NCI-H446 (cell line): ENCODE measurements around the gene SLX4IP.

ENCODE experiments used
- DNase-seq, 2 experiments: peaks; one replicate each; lab custom pipeline; 2025; lab: John Stamatoyannopoulos, UW

The SLX4IP gene

DNA sequence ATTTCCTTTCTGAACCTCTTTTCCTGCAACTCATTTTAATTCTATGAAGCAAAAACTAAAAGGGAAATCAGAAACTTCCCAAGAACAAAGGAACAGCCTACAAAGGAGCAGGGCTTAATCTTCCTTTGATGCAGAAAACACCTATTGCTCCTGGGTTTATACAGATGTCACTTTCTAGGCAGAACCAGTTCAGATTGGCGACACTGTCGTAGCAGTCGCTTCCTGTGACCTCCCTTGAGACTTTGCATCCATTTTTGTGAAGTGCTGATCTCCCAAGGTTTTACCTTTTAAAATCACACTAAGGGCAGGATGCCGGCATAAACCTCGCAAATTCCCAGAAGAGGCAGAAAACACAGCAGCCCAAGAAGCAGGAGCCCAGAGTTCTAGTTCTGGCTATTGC is 198.6 kb downstream of the SLX4IP start:
- no peak for DNase-seq

DNA sequence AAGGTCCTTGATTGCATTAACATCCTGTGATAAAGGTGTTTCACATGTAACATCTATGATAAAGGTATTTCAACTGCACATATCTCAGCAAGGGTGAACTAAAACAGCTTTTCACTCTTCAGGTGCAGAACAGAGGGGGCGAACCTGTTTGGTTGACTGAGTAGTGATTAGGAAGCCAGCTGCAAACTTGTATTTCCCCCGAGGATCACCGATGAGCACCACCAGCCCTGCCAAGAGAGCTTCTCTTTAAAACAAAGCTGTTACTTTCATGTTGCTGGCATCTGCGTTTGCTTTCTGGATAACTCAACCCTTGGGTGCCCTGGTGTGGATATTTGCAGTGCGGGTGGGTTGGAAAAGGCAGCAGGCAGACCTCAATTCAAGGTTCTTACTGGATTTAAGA is 199.1 kb downstream of the SLX4IP start:
- DNase-seq = no peak

DNA sequence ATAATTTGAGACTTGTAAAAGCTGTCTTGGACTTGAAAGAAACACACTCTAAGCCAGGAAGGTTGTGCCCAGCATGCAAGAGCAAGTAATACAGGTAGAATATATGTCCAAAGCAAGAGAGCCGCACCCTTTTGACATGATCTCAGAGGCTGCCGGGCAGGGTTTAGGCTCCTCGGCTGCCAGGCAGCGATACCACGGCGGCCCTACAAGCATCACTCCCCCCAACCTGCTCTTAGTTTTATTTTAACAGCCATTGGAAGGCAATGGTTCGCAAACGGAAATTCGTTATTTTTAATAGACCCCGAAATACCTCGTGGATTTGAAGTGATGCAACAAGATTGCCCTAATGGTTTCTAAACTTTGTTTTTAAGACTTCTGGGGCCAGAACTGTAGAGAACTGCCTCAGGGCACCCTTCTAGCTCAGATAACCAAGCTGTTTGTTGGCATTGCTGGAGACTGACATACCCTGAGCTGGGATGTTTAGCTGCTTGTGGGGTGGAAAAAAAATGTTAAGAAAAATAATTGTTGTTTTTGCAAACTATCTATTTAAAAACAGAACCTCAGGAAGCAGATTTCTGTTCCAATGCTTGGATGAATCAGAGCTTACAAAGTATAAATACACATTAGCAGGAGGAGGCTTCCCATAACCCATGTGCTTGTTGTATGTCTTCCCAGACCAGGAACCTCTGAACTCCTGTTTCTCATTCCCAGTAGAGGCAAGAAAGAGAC is 199.7 kb downstream of the SLX4IP start:
- no peak for DNase-seq

DNA sequence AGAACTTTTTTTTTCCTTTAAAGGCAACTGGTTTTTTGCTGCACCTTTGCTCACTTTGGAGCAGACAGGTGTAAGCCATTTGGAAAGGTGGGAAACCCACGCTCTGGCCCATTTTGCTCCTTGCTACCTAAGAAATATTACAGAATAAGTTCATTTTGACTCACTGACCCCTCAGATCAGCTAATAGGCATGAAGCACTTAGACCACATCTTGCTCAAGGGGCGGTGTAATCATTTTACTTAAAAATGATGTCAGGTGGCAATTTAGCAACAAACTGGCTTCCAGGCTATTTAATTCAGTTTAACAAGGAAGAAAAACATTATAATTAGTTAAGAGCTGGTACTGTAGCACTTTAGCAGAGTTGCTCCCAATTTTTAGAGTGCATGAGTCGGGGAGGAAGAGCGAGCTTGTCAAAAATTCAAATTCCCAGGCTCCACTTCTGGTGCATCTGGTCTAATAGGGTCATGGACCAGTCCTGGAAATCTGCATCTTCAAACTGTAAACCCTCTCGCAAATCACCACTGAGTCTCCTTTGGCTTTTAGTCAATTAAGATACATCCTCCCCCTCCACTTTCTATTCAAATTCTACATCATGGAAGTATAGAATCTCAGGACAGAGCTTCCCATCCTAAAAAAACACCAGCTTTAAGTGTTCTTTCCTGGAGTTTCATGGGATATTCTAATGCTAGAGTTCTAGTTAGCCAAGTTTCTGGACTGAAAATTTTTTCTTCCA is 200.5 kb downstream of the SLX4IP start:
- DNase-seq = no peak

DNA sequence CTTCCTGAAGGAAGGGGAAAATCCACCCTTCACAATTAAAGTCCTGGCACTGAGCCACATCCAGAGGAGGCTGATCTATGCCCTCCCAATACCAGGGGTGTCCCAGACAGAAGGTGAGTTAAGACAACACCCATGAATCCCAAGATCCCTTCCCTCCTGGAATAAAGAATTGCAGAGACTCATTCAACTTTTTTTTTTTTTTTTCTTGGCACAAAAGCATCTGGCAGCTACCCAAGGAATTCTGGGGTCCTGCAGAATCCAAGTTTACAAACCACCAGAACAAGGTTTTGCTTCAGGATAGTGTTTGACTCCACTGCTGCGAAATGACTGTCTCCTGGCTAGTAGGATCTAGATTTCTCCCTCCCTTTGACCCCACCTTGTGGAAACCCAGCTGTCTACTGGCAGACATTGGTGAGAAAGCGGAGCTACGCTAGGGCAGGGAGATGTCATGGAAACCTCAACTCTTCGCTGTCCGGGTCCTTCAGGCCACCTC is 201.3 kb downstream of the SLX4IP start:
- peak; percentile 48 to 60 for DNase-seq

DNA sequence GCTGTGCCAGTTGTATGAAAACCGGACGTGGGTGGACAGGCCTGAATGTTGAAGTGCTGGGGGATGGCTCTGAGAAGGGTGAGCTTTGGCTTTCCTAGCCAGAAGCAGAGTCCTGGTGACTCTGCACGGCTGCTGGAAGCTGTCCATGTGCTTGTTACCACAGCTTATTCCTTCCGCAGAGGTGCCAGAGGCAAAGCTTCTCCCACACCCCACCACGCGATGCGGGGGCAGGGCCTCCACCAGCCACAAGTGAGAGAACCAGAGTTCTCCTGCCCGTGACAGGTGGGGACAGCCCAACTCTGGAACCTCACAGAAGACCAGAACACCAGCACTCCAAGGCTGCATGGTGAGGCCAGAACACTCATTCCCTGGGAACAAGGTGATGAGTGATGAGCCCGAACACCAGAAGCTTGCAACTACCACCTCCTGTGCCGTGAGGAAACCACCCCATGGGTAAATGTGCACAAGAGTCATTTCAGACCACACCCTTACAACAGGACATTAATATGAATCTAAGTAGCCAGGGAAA is 202.0 kb downstream of the SLX4IP start:
- peak in 1 of 2 experiments; percentile 23 for DNase-seq

DNA sequence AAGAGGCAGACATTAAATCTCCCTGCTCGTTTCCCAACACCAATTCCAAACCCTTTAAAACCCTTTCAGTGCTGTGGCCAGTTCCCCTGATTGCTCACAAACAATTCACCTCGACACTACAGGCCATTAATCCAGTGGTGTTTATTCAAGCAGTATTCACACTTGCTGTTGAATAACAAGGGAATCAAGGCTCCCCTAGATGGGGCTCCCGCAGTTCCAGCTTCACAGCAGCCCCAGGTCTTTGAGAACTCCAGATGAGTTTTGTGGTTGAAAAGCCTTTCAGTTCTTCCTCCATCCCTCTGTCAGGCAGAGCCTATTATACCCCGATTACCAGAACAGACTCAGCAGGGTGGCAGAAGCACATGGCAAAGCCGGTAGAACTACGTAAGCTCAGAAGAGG is 202.5 kb downstream of the SLX4IP start:
- DNase-seq = no peak

DNA sequence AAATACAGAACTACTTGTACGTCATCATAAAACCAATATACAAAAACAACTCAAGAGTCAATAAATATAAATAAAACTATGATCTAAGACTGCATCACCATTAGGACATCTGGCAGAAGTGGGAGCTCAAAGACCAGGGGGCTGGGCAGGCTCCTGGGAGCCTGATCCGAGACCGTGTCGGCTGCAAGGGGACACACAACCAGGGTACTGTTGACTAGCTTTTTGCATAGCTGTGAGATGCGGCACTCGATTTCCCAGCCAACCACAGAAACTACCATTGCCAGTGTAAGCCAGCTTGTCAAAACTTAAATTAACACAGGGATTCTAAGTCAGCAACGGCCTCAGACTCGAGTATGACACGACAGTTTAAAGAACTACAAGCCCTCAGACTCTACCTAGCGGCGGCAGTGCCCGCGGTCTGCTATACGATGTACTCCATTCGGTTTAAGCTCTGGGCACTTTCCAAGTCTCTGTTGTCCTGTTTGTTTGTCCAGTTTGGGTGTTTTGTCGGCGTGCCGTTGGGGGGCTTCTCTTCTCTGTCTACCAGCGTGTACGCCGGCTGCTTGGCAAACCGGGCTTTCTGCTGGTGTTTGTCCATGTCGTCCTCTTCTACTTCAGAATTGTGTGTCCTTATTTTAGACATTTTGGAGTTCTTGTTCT is 204.1 kb downstream of the SLX4IP start:
- DNase-seq = no peak

DNA sequence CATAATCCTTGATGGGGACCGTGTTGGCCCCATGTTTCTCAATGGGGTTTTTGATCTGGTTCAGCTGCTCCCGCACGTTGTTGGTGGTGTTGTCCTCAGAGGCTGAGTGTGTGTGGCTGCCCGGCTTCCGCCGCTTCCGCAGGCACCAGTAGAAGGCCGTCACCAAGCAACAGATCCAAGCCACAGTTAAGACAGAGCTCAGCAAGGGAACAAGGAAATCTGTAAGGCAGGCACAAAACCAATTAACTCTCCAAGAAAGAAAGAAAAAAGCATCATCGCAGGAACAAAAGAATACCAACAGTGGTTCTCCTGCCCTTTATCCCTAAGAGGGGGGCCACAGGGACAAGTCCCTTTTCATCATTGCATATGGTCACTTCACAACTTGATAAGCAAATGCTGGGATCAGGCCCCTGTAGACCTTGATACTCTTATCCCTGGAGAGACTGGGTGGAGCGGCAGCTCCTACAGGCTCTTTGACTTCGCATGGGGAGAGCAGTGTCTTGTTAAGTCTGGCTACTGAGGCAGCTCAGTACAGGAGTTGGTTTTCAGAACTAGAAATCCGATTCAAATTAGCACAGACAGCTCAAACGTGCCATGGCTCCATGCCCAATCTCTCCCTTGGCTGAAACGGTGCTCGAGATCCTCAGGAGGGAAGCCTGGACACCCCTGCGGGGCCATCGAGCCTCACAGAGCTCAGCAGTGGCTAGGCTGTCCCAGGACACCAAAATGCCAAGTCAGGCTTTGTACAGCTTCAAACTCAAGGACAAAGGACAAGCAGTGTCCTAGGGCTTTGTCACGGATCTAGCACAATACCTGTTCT is 204.8 kb downstream of the SLX4IP start:
- DNase-seq = no peak

DNA sequence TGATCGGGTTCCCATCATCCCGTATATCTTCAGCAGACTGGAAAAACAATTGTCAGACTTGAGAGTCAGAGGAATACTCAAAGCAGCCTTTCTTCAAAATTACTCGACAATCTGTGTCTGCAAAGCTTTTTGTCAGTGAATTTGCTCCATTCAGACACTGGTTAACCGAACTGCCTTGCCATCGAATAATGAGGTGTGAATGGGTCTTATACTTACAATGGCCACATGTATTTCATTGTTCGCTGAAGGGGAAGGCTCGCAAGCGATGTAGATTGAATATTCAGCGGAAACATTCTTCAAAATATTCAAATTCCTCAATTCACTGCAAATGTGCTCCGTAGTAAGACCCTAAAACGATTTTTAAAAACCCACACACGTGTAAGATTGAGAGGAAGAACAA is 205.8 kb downstream of the SLX4IP start:
- no peak for DNase-seq

DNA sequence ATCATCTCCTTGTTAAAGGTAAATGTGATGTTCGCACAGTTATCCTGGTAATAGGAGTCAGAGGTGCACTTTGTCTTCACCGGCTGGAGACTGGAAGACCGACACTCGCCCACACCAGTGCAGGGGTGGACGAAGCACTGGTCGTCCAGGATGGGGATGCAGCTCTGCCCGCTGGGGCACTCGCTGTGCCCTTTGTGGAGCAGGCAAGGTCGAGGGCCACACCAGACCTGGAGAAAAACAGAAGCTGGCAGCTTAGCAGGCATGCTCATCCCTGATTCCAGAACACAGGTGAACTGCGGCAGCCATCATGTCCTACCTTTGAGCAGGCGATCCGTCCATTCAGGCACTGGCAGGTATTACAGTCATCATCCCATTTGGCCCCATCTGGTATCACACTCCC is 206.4 kb downstream of the SLX4IP start:
- DNase-seq = no peak

DNA sequence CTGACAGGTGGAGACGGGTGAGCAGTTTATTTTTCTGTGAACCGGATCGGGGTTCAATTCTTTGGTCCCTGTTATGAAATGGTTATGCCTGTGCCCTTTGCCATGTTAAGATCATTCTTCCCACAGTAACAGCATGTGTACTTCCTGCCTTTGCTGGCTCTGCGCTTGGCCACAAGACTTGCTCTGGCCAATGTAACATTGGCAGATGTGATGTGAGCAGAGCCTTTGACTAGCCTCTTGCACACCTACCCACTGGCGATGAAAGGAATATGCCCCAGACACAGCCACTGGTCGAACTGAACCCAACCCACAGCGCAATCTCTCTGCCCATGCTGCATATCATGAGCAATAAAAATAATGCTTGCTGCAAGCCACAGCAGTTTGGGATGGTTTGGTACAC is 206.8 kb downstream of the SLX4IP start:
- no peak for DNase-seq

DNA sequence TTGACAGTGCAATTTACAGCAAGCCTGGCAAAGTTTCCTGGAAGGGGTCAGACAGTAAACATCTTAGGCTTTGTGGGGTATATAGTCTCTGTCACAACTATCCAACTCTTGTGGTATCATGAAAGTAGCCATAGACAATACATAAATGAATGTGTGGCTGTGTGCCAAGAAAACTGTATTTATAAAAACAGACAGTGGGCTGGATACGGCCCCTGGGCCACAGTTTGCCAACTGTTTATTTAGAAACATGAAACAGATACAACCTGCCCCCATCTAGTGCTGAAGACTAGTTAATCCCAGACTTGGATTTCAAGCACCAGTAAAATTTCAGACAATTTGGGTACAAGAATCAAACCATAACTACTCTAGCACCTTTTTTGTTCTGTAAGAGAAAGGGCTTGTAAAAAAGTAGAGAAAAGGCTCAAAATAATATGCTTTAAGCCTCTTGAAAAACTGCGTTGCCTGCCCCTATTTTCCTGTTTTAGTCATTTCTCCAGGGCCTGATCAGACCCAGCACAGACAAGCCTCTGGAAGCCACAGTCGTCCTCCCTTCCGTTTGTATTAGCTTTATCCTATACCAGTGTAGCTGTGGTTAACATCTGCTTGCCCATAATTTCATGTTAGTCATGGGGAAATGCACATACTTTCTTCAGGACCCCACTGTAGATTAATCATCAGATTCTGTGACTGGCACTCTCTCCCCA is 207.9 kb downstream of the SLX4IP start:
- DNase-seq = peak in 1 of 2 experiments; percentile 13

DNA sequence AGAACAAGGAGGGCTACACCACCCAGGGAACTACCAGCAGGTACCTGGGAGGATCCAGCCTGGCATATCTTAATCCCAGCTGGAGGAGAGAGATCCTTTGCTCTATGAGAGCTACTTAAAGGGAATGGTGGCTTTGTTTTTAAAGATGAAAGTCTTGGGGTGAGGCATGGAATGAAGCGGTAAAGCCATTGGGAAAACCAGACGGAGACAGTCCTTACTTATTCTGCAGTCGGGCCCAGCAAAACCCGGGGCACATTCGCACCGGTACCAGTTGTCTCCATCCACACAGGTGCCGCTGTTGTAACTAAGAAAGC is 208.4 kb downstream of the SLX4IP start:
- DNase-seq = no peak

DNA sequence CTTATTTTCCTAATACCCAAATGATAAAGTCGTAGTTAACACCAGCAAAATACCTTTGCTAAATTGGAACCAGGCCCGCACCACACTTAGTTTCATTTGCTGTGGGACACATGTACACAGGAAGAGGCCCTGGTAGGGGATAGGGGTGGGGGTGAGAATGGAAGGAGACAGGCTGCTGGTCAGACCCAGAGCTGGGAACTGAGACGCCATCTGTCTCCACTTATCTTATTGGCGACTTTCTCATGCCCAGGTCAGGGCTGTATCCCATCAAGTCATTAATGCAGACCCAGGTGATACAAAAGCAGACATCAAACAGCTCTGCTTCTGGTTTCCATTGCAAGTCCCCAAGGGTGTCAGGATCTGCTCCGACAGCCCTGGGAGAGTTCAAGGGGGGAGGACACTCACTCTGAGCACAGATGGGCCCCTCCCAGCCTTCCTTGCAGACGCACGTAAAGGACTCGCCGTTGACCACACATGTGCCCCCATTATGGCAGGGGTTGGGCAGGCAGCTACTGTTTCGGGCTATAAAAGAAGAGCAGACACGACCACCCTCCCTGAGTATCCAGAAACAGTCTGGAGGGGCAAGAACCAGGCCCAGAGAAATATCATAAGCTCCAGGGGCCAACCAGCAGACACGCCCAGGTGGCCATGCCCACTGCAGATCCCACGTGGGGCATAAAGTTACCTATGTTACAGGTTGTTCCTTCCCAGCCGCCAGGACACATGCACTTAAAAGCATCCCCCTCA is 209.5 kb downstream of the SLX4IP start:
- DNase-seq = no peak

DNA sequence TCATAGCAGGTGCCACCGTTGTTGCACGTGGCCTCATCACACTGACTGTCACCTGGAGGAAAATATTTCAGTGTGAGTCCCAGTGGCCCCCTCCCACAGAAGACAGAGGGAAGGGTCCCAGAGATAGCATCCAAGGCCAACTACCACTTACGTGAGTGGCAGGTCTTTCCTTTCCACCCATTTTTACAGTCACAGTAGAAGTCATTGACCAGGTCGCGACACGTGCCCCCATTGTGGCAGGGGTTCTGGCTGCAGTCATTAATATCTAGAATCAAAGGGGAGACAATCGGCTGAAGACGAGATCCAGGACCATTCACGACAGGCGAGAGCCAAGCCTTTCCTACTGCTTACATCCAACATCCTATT is 210.1 kb downstream of the SLX4IP start:
- no peak for DNase-seq

DNA sequence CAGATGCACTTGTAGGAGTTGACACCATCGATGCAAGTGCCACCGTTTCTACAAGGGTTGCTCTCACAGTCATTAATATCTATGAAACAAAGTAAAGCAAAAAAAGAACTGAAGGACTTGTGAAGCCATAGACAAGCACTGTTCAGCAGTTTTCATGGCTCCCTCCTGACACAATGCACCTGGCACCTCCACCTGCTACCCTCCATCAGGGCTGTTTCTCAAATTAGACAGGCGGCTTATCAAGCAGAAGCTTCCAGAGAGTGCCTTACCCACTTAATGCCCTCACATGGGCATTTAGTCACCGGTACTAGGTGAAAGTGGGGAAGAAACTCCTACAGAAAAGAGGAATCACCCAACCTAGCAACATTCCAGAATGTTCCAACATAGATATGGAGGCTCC is 210.9 kb downstream of the SLX4IP start:
- DNase-seq = no peak

DNA sequence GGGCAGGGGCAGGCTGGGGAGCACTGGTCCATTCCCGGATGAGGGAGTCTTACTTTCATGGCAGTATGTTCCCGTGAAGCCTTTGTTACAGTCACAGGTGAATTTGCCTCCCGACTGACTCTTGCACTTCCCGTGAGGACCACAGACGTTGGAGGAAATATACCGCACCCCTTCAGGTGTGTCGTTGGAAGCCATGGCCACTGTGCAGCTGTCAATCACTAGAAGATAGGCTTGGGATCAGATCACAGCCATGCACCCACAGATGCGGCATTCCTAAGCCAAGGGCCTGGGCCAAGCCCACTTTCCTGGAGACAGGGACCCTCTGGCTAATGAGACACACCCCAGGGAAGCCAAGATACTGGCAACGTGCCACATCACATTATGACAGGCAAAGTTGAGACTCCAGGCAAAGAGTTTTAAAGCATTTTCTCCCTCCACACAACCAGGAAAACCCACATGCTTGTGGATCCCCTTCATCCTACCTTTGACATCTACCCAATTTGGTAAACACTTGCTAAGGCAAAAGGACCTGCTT is 211.8 kb downstream of the SLX4IP start:
- no peak for DNase-seq

DNA sequence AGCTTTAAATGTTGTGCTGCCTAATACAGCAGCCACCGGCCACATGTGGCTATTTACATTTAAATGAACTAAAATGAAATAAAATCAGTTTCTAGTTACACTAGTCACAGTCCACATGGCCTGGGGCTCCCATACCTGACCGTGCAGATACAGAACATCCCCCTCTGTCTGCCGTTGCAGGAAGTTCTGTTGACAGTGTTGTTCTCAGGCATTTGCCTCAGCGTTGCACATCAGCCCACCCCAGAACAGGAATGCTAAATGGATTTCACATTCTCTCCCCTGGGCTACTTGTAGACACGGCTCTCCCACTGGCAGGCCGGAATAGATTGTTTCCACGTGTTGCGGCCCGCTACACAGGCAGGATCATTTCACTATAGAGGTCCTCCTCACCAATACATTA is 212.4 kb downstream of the SLX4IP start:
- DNase-seq = no peak

DNA sequence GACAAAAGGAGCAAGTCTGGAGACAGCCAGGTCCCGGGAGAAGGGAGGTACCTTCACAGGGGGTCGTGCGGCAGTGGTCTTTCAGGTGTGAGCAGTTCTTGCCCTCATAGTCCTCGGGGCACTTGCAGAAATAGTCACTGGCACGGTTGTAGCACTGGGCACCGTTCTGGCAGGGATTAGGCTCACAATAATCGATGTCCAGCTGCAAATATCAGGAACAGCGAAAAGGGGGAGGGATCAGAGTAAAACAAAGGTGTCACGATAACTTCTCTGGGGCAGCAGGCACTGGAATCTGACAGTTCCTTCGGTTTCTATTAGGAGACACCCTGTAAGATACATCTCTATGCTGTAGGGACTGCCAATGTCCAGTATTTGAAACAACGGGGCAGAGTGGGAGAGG is 212.8 kb downstream of the SLX4IP start:
- DNase-seq = no peak

DNA sequence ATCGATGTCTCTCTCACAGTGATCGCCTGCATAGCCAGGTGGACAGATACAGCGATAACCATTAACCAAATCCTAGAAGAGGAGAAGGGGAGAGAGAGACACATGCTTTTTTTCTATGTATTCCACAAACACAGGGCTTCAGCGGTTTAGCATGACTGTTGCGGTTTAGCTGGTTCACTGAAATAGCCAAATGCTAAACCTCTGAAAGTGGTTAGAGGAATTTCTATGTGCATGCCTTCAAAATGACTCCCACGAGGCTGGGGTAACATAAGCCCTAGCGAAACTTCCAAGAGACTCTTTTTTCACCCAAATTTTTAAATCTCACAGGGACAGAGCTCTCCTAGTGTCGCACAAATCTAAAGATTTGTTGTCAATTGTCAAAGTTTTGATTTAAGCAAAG is 213.5 kb downstream of the SLX4IP start:
- DNase-seq = no peak
